GM20000 (cell line): Measurements from ENCODE around the gene SLX4IP.

ENCODE experiments used
- DNase-seq: peaks from one replicate; pipeline ENCODE4 v3.0.0; 2012; ENCODE audit warnings: low spot score
- TF ChIP-seq, protein P1 (sequence below): IDR thresholded peaks from 2 replicates; pipeline ENCODE4 v1.5.1; 2012; ENCODE audit warnings: mild to moderate bottlenecking, control low read depth; ENCODE audit errors: extremely low read depth, missing control alignments

Gene SLX4IP

DNA sequence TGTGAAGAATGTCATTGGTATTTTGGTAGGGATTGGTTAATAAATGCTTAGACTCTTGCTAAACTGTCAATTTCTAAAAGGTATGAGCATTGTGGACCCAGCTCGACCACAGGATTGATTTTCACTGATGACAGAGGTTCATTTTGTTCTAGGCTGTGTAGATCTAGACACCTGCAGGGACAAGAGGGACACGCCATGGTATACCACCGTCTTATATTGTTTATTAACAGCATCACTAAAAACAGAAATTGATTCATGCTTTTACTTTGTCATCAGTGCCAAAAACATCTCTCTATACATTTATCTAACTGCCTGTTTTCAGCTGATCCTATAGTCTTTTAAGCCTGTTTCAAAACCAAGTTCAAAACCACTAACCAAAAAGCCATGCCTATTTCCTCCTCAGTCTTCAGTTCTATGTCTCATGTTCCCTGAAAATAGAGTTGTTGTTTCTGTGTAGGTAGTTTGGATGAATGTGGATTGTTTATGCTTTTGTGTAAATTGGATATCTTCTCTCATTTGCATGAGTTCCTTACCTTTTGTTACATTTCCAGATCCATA, 128.9 kb downstream of the SLX4IP start:
- DNase-seq: no peak
- TF ChIP-seq, protein P1, sequence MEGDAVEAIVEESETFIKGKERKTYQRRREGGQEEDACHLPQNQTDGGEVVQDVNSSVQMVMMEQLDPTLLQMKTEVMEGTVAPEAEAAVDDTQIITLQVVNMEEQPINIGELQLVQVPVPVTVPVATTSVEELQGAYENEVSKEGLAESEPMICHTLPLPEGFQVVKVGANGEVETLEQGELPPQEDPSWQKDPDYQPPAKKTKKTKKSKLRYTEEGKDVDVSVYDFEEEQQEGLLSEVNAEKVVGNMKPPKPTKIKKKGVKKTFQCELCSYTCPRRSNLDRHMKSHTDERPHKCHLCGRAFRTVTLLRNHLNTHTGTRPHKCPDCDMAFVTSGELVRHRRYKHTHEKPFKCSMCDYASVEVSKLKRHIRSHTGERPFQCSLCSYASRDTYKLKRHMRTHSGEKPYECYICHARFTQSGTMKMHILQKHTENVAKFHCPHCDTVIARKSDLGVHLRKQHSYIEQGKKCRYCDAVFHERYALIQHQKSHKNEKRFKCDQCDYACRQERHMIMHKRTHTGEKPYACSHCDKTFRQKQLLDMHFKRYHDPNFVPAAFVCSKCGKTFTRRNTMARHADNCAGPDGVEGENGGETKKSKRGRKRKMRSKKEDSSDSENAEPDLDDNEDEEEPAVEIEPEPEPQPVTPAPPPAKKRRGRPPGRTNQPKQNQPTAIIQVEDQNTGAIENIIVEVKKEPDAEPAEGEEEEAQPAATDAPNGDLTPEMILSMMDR: no peak

DNA sequence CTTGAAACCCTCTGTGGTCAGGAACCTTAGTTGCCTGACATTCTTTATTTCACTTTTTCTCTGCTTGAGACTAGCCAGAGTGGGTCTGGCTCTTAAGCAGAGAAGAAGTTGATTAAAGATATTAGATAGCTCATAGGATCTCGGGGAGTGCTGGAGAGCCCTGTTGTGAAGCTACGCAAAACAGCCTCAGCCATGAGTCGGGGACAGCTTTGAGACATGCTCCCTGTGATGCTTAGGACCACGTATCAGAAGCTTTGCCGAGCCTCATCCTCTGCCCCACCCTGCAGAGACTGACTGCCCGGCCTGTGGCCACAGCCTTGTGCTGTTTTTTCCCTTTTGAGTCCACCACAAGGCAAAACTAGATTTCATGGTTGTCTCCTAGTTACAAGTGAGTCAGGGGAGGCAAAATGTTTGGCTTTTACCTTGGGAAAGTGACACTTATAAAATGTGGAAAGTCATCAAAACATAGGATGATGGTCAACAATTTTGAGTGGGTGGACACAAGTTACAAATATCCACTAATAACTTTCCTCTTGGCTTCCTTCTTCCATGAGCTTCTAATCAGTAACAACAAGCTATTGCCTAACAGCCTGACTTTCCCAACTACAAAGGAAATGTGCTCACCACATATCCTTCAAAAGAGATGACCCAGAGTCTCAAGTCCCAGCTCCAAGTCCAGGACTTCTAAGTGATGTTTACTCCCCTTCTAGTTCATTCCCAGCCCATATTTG, 130.3 kb downstream of the SLX4IP start:
- TF ChIP-seq, protein P1: no peak
- DNase-seq: no peak

DNA sequence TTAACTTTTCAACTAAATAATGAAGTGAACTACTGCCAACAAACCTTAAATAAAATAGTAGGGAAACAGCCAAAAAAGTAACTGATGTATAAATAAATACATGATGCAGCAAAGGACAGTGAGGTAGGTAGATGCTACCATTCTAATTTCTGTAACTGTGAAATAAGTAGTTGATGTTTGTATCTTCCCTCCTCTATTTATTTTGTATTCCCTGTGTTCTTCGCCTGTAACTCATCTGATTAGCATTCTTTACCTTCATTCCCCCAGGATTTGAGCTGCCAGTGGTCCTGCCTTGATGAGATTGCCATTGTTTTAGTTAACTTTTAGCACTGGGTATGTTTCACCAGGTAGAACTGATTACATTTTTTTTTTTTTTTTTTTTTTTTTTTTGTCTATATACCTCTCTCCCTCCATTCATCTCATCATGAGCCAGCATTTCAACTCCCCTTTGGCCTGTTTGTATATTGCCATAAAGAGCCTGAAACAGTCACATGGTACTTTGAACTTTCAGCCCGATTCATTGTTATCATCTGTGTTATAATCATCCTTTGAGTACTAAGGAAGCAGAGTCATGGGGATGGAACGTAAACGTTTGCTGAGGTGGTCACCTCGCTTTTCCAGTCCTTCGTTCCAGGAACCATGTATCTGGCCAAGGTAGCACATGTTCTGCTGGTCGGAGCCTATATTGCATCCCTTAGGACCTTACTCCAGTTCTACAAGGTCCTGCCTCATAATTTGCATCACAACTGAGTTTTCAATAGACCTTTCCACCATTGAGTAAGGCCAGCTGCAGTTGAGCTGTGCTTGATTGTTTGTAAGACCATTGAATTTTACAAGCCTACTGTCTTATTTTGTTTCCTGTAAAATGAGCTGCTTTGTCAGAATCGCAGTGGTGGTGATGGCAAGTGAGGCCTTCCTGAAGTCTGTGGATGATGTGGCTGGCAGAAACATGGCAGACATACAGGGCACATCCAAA, 131.1 kb downstream of the SLX4IP start:
- no peak for DNase-seq
- TF ChIP-seq, protein P1: no peak

DNA sequence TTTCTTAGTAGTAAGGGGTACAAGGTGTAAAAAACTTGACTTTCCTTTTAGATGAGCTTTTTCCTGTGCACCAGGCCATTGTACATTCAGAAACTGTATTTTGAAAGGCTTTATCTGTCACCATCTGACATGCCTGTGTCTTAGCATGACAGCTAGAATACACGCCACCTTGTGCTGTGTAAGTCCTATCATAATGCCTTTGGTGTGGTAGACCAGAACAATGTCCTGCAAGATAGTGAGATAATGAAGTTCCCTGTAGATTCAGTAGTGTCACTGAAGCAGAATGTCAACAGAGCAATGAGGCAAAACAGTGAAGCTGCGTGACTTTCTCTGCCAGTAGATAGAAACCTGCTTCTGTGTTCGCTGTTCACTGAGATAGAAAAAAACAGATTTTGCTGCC, 132.9 kb downstream of the SLX4IP start:
- TF ChIP-seq, protein P1: no peak
- no peak for DNase-seq

DNA sequence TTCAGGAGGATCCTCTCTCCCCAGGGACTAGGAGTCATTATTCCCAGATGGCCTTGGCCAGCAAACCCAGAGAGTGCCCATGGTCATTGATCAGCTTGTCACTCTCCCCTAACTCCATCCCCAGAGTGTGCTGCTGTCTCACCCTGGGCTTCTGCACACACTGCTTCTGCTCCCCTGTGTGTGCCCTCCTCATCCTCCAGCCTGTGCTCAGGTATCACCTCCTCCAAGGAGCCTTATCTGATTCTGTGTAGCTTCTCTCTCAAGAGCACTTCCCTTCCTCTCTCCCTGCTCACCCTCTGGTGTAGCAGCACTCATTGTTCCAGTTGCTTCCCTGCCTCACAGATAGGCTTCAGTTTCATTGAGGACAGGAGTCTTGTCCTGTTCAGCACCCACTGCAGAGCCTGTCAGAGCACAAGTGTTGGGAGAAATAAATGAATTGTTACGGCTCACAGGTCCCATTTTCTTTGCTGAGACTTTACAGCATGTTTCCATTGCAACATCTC, 136.3 kb downstream of the SLX4IP start:
- TF ChIP-seq, protein P1: no peak
- no peak for DNase-seq

DNA sequence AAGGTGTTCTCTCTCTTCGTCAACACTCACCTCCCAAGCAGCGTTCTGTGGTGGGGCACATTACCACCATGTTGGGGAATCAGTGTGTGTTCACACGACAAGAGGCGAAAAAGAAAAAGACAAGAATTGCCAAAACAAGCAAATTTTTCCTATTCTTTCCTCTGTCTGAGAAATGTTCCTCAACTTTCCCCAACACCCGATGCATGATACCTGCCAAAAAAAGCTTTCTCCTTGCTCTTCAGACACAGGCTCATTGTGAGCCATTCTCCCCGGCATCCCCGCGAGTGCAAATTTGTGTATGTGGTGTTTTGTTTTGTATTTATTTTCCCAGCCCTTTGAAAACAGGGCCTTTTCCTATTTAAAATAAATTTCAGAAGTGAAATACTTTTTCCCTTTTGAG, 137.7 kb downstream of the SLX4IP start:
- TF ChIP-seq, protein P1: no peak
- DNase-seq: no peak
